Measurements from ENCODE around the gene S100B.

The S100B gene

DNA sequence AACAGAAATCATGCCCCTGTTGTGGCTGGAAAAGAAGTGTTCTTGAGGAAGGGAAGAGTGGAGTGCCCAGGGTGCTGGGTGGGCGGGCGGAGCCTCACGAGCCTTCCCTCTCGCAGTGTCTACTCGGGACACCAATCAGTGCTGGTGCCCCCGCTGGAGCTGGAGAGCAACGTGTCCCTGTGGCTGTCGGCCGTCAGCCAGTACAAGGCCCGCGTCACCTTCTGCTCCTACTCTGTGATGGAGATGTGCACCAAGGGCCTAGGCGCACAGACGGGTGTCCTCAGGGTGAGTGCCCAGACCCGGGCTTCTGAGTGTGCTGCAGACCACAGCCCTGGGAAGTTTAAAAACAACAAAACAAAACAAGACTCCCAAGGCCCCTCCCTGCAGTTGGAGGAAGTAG is 47.4 kb downstream of the S100B start:
- DNase-seq: no peak
- Histone ChIP-seq H3K4me2 (ENCODE audit: insufficient read depth, low read length) (no peak overlapping the region), H4K20me1 (ENCODE audit: insufficient read depth, low read length) (no peaks in the 10 kb centered on the region; the same call in 1 of the 2 replicates), H3K36me3 (ENCODE audit: insufficient read depth, low read length) (peaks cover 92% of the 10 kb centered on the region), H3K4me1 (ENCODE audit: insufficient read depth, low read length) (no peaks in the 10 kb centered on the region), H3K9me3 (ENCODE audit: insufficient read depth, low read length, severe bottlenecking) (no peaks in the 10 kb centered on the region), H3K9ac (ENCODE audit: low read depth, low read length) (no peak overlapping the region), H2AFZ (ENCODE audit: low read depth, low read length) (no peak overlapping the region), H3K27me3 (ENCODE audit: insufficient read depth, low read length, poor library complexity) (no peaks in the 10 kb centered on the region), H3K79me2 (ENCODE audit: insufficient read depth, low read length) (no peaks in the 10 kb centered on the region), H3K27ac (ENCODE audit: low read length) (no peak overlapping the region), H3K4me3 (ENCODE audit: low read depth in 1 of 2, low read length in 2 of 2) (no peak overlapping the region)
- no peak for TF ChIP-seq EZH2 (IDR thresholded peaks at IDR 0.05; ENCODE audit: borderline replicate concordance, low read depth, low read length, severe bottlenecking)
- TF ChIP-seq, protein P1, sequence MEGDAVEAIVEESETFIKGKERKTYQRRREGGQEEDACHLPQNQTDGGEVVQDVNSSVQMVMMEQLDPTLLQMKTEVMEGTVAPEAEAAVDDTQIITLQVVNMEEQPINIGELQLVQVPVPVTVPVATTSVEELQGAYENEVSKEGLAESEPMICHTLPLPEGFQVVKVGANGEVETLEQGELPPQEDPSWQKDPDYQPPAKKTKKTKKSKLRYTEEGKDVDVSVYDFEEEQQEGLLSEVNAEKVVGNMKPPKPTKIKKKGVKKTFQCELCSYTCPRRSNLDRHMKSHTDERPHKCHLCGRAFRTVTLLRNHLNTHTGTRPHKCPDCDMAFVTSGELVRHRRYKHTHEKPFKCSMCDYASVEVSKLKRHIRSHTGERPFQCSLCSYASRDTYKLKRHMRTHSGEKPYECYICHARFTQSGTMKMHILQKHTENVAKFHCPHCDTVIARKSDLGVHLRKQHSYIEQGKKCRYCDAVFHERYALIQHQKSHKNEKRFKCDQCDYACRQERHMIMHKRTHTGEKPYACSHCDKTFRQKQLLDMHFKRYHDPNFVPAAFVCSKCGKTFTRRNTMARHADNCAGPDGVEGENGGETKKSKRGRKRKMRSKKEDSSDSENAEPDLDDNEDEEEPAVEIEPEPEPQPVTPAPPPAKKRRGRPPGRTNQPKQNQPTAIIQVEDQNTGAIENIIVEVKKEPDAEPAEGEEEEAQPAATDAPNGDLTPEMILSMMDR (IDR thresholded peaks at IDR 0.05; ENCODE audit: borderline replicate concordance, extremely low read depth, low read length, poor library complexity, severe bottlenecking): no peak
- no peak for ATAC-seq (ENCODE audit: insufficient read depth, low read depth)

DNA sequence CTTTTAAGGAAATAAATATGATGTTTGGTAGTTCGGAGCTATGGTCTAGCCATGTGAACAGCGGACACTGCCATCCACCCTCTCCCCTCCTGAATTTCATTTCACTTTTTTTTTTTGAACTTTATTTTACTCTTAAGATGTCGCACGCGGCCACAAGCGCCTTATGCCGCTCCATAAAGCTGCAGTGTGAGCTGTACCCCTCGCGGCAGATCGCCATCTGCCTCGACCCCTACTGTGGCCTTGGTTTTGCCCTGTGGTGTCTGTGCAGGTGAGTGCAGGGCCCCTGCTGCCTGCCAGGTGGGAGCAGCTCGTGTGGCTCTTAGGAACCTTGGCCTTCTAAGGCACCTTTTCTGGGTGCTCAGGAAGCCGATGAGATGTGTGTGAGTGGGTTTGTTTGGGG is 48.1 kb downstream of the S100B start:
- Histone ChIP-seq H3K27ac (ENCODE audit: low read length) (no peak overlapping the region), H3K4me2 (ENCODE audit: insufficient read depth, low read length) (no peak overlapping the region), H3K9ac (ENCODE audit: low read depth, low read length) (no peak overlapping the region), H3K79me2 (ENCODE audit: insufficient read depth, low read length) (no peaks in the 10 kb centered on the region), H3K4me1 (ENCODE audit: insufficient read depth, low read length) (no peaks in the 10 kb centered on the region), H3K27me3 (ENCODE audit: insufficient read depth, low read length, poor library complexity) (no peaks in the 10 kb centered on the region), H3K36me3 (ENCODE audit: insufficient read depth, low read length) (peaks cover 90% of the 10 kb centered on the region), H3K4me3 (ENCODE audit: low read depth in 1 of 2, low read length in 2 of 2) (no peak overlapping the region), H4K20me1 (ENCODE audit: insufficient read depth, low read length) (no peaks in the 10 kb centered on the region; the same call in 1 of the 2 replicates), H3K9me3 (ENCODE audit: insufficient read depth, low read length, severe bottlenecking) (no peaks in the 10 kb centered on the region), H2AFZ (ENCODE audit: low read depth, low read length) (no peak overlapping the region)
- TF ChIP-seq, protein P1 (IDR thresholded peaks at IDR 0.05; ENCODE audit: borderline replicate concordance, extremely low read depth, low read length, poor library complexity, severe bottlenecking): no peak
- no peak for TF ChIP-seq EZH2 (IDR thresholded peaks at IDR 0.05; ENCODE audit: borderline replicate concordance, low read depth, low read length, severe bottlenecking)
- DNase-seq (no peak), ATAC-seq (ENCODE audit: insufficient read depth, low read depth) (no peak)

DNA sequence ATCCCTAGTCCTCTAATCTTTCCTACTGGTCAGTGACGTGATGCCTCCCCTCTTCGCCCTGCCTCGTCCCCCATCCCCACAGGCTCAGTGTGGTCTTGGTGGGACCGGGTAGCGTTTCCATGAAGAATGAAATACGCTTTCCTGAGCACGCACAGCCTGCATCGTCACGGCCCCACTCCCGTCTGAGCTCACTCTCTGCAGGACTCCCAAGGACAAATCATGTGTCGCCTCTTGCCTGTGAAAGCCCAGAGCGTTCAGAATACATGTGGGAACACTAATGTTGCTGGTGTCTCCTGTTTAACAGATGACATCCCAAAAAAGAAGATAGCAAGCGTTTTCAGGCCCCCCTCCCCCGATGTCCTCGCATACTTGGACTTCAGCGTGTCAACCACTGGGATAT is 49.2 kb downstream of the S100B start:
- DNase-seq: no peak
- Histone ChIP-seq H3K27ac (ENCODE audit: low read length) (no peak overlapping the region), H3K36me3 (ENCODE audit: insufficient read depth, low read length) (peaks cover 87% of the 10 kb centered on the region), H3K4me3 (ENCODE audit: low read depth in 1 of 2, low read length in 2 of 2) (no peak overlapping the region), H2AFZ (ENCODE audit: low read depth, low read length) (no peak overlapping the region), H3K9ac (ENCODE audit: low read depth, low read length) (no peak overlapping the region), H3K4me2 (ENCODE audit: insufficient read depth, low read length) (no peak overlapping the region), H3K27me3 (ENCODE audit: insufficient read depth, low read length, poor library complexity) (no peaks in the 10 kb centered on the region), H3K4me1 (ENCODE audit: insufficient read depth, low read length) (no peaks in the 10 kb centered on the region), H3K9me3 (ENCODE audit: insufficient read depth, low read length, severe bottlenecking) (no peaks in the 10 kb centered on the region), H3K79me2 (ENCODE audit: insufficient read depth, low read length) (no peaks in the 10 kb centered on the region), H4K20me1 (ENCODE audit: insufficient read depth, low read length) (no peaks in the 10 kb centered on the region; the same call in 1 of the 2 replicates)
- no peak for ATAC-seq (ENCODE audit: insufficient read depth, low read depth)
- TF ChIP-seq EZH2 (IDR thresholded peaks at IDR 0.05; ENCODE audit: borderline replicate concordance, low read depth, low read length, severe bottlenecking): no peak
- TF ChIP-seq, protein P1 (IDR thresholded peaks at IDR 0.05; ENCODE audit: borderline replicate concordance, extremely low read depth, low read length, poor library complexity, severe bottlenecking): no peak

DNA sequence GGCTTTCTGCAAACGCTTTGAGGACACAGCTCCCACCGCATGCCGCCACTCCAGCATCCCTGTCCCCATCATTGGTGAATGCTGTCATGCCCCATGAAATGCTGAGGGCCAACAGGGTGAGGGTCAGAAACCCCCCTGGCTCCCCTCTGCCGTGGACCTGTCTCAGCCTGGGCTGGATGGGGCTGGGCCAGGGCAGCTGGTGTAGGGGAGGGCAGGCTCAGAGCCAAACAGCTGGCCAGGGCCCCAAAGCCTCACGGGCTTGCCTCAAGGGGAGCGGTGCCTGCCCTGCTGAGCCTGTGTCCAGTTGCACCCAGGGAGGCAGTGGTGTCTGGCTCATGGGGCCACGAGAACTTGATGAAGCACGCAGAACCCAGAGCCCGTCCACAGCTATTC is 49.7 kb downstream of the S100B start:
- H3K4me2 ChIP-seq (ENCODE audit: insufficient read depth, low read length): no peak overlapping the region
- no peak overlapping the region for H3K27ac ChIP-seq (ENCODE audit: low read length)
- ATAC-seq (ENCODE audit: insufficient read depth, low read depth): no peak
- H3K9me3 ChIP-seq (ENCODE audit: insufficient read depth, low read length, severe bottlenecking): no peaks in the 10 kb centered on the region
- H3K4me1 ChIP-seq (ENCODE audit: insufficient read depth, low read length): no peaks in the 10 kb centered on the region
- H3K27me3 ChIP-seq (ENCODE audit: insufficient read depth, low read length, poor library complexity): no peaks in the 10 kb centered on the region
- no peak overlapping the region for H3K9ac ChIP-seq (ENCODE audit: low read depth, low read length)
- no peak overlapping the region for H3K4me3 ChIP-seq (ENCODE audit: low read depth in 1 of 2, low read length in 2 of 2)
- no peaks in the 10 kb centered on the region for H3K79me2 ChIP-seq (ENCODE audit: insufficient read depth, low read length)
- TF ChIP-seq EZH2 (IDR thresholded peaks at IDR 0.05; ENCODE audit: borderline replicate concordance, low read depth, low read length, severe bottlenecking): no peak
- TF ChIP-seq, protein P1 (IDR thresholded peaks at IDR 0.05; ENCODE audit: borderline replicate concordance, extremely low read depth, low read length, poor library complexity, severe bottlenecking): no peak
- no peaks in the 10 kb centered on the region; the same call in 1 of the 2 replicates for H4K20me1 ChIP-seq (ENCODE audit: insufficient read depth, low read length)
- H3K36me3 ChIP-seq (ENCODE audit: insufficient read depth, low read length): peaks cover 87% of the 10 kb centered on the region
- H2AFZ ChIP-seq (ENCODE audit: low read depth, low read length): no peak overlapping the region
- DNase-seq: no peak

Measured in DND-41 (cell line).